ENCODE measurements around the gene RGL1.

DNA sequence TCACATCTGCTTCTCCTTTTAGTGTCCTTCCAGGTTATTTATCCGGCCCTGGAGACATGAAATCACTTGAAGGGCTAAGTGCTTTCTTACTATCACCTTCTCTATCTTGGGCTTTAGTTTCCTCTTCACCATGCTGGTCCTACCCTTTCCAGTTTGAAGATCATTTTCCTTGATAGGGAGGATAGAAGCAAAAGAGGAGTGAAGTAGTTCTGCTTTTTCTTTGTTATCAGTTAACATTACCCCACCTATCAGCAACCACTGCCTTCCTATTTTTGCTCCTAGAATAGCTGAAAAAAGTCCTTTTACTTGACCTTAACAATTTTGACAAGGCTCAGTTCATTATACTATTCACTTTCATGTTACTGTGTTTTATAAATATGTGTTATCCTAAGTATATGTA, 19.4 kb downstream of the RGL1 start:
- TF ChIP-seq EP300 (IDR thresholded peaks at IDR 0.05; ENCODE audit: low read depth), result no peak
- TF ChIP-seq, protein P1, sequence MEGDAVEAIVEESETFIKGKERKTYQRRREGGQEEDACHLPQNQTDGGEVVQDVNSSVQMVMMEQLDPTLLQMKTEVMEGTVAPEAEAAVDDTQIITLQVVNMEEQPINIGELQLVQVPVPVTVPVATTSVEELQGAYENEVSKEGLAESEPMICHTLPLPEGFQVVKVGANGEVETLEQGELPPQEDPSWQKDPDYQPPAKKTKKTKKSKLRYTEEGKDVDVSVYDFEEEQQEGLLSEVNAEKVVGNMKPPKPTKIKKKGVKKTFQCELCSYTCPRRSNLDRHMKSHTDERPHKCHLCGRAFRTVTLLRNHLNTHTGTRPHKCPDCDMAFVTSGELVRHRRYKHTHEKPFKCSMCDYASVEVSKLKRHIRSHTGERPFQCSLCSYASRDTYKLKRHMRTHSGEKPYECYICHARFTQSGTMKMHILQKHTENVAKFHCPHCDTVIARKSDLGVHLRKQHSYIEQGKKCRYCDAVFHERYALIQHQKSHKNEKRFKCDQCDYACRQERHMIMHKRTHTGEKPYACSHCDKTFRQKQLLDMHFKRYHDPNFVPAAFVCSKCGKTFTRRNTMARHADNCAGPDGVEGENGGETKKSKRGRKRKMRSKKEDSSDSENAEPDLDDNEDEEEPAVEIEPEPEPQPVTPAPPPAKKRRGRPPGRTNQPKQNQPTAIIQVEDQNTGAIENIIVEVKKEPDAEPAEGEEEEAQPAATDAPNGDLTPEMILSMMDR (IDR thresholded peaks at IDR 0.05), result no peak
